K562 (cell line): ENCODE measurements around the gene DCAF17. TPM values are rescaled to one million over a fixed set of nuclear protein-coding genes. Genes with fewer than 3 reads are reported as not detected.

Experiments used
- ATF3 ChIP-seq, 2 experiments: fragments of 450-650 bp in 1 of 2; sonication (generic) in 1 of 2; formaldehyde crosslinking in 1 of 2; IDR thresholded peaks in 1 of 2; conservative IDR thresholded peaks in 1 of 2; 2 replicates each; pipeline versions ENCODE4 v1.6.1 to v1.8.1; 2016 to 2023; ENCODE audit warnings: mild to moderate bottlenecking in 2 of 2, moderate library complexity in 2 of 2, inconsistent platforms in 1 of 2, missing genetic modification reagents in 1 of 2
- CTCFL ChIP-seq: IDR thresholded peaks from 2 replicates; pipeline ENCODE4 v1.6.1; 2011; ENCODE audit warnings: borderline replicate concordance, low read depth, mild to moderate bottlenecking, moderate library complexity, low read length; ENCODE audit not compliant: insufficient read depth, poor library complexity, severe bottlenecking
- E2F6 ChIP-seq, 2 experiments: IDR thresholded peaks; 2 replicates each; pipeline ENCODE4 v1.6.1; 2011; ENCODE audit warnings: borderline replicate concordance in 1 of 2, control low read depth in 1 of 2, low read depth in 1 of 2, low read length in 1 of 2, mild to moderate bottlenecking in 1 of 2, mixed read lengths in 1 of 2, moderate library complexity in 1 of 2; ENCODE audit not compliant: insufficient read depth in 1 of 2, insufficient read length in 1 of 2, poor library complexity in 1 of 2, severe bottlenecking in 1 of 2; ENCODE audit errors: extremely low read depth in 1 of 2
- HDAC8 ChIP-seq: fragments of 450-650 bp; IDR thresholded peaks from 2 replicates; pipeline ENCODE4 v1.6.1; 2016; ENCODE audit warnings: mild to moderate bottlenecking, missing genetic modification characterization, moderate library complexity, missing compliant biosample characterization
- MAFG ChIP-seq: fragments of 450-650 bp; conservative IDR thresholded peaks from 2 replicates; pipeline ENCODE4 v1.6.1; 2016; ENCODE audit warnings: missing genetic modification characterization, missing compliant biosample characterization
- NR2C2 ChIP-seq, 2 experiments: fragments of 200-800 bp in 1 of 2; sonication (Bioruptor generic) in 1 of 2; sonication (generic) in 1 of 2; formaldehyde crosslinking in 1 of 2; IDR thresholded peaks; 2 replicates each; pipeline versions ENCODE4 v1.6.1 to v1.8.0; 2016 to 2022; ENCODE audit warnings: mild to moderate bottlenecking in 1 of 2, missing compliant biosample characterization in 1 of 2, missing genetic modification characterization in 1 of 2, missing genetic modification reagents in 1 of 2
- PCBP1 ChIP-seq: fragments of 200-400 bp; formaldehyde crosslinking; IDR thresholded peaks from 2 replicates; pipeline ENCODE4 v1.6.1; 2018; ENCODE audit warnings: mild to moderate bottlenecking, low read depth, low read length; ENCODE audit not compliant: poor library complexity, severe bottlenecking
- PRDM10 ChIP-seq: fragments of 450-650 bp; IDR thresholded peaks from 2 replicates; pipeline ENCODE4 v1.6.1; 2018; ENCODE audit not compliant: partially characterized antibody
- RBM34 ChIP-seq: fragments of 200-400 bp; formaldehyde crosslinking; IDR thresholded peaks from 2 replicates; pipeline ENCODE4 v1.6.1; 2018; ENCODE audit warnings: low read length, borderline replicate concordance; ENCODE audit not compliant: insufficient read depth
- ZNF232 ChIP-seq: sonication (generic); formaldehyde crosslinking; IDR thresholded peaks from 2 replicates; pipeline ENCODE4 v1.8.0; 2022; ENCODE audit warnings: mild to moderate bottlenecking, missing genetic modification reagents
- ZNF280A ChIP-seq: fragments of 450-650 bp; IDR thresholded peaks from 2 replicates; pipeline ENCODE4 v1.6.1; 2018; ENCODE audit warnings: mild to moderate bottlenecking, low read depth; ENCODE audit not compliant: partially characterized antibody
- ZNF445 ChIP-seq: fragments of 250-450 bp; sonication (Bioruptor Pico); IDR thresholded peaks from 2 replicates; pipeline ENCODE4 v1.4.0; 2020; ENCODE audit warnings: low read depth, mild to moderate bottlenecking, moderate library complexity
- ZNF639 ChIP-seq, 2 experiments: fragments of 200-800 bp in 1 of 2; sonication (Bioruptor generic) in 1 of 2; sonication (generic) in 1 of 2; formaldehyde crosslinking in 1 of 2; IDR thresholded peaks in 1 of 2; conservative IDR thresholded peaks in 1 of 2; 2 replicates each; pipeline versions ENCODE4 v1.5.0 to v1.6.1; 2016 to 2020; ENCODE audit warnings: missing compliant biosample characterization in 1 of 2, missing genetic modification characterization in 1 of 2, missing genetic modification reagents in 1 of 2
- polyA plus RNA-seq, 8 experiments: library from polyadenylated mRNA; depleted of rRNA in 4 of 8; stranded (reverse) in 5 of 8; unstranded in 3 of 8; fragments of >200 nt; fragmentation: Nextera tagmentation in 2 of 8; fragmentation: Illumina TruSeq in 1 of 8; extraction: Ambion mirVana in 2 of 8; extraction: Trizol in 1 of 8; gene quantifications; 2 replicates each; pipeline versions ENCODE4 v1.2.1 to v1.2.3, GENCODE V29; 2011 to 2014; ENCODE audit warnings: inconsistent platforms in 1 of 8, missing spikeins in 1 of 8
- total RNA-seq, 7 experiments: library from RNA; depleted of rRNA in 6 of 7; stranded (reverse); fragments of >200 nt in 6 of 7; fragmentation: Illumina TruSeq in 2 of 7; extraction: Trizol in 2 of 7; gene quantifications; 2 replicates each; pipeline versions ENCODE4 v1.2.1 to v1.2.3, GENCODE V29; 2011 to 2021; ENCODE audit warnings: low replicate concordance in 1 of 7

Gene DCAF17
- total and polyA plus RNA-seq, 9 of the 15 experiments (the other 6 are each of a cell fraction or from before 2014, with no cell fraction given) = 10.0 to 38.5 (median 27.1) TPM

GRCh38 chr2:171513719-171514160 is 79.7 kb downstream of the DCAF17 start (continued):
- no peak for TF ChIP-seq RBM34
- no peak for TF ChIP-seq ZNF232 (CRISPR knock-in tag)
- no peak for TF ChIP-seq NR2C2 (CRISPR knock-in tag; IDR thresholded peaks at IDR 0.05)
- no peak for TF ChIP-seq NR2C2 (tag; IDR thresholded peaks at IDR 0.05)
- no peak for TF ChIP-seq E2F6 (IDR thresholded peaks at IDR 0.05; ENCODE audit: borderline replicate concordance in 1 of 2, extremely low read depth in 1 of 2, insufficient read depth in 1 of 2, insufficient read length in 1 of 2, low read depth in 1 of 2, low read length in 1 of 2, poor library complexity in 1 of 2, severe bottlenecking in 1 of 2)
- no peak for TF ChIP-seq CTCFL
- TF ChIP-seq ATF3 (IDR thresholded peaks at IDR 0.05) = no peak
- no peak for TF ChIP-seq ATF3 (CRISPR knock-in tag; conservative IDR thresholded peaks at IDR 0.05)
- TF ChIP-seq ZNF280A = no peak
- TF ChIP-seq PCBP1 = no peak
- TF ChIP-seq MAFG (tag) = no peak
- no peak for TF ChIP-seq ZNF639 (CRISPR knock-in tag; conservative IDR thresholded peaks at IDR 0.05 in 1 of 2, IDR thresholded peaks at IDR 0.05 in 1 of 2)
- TF ChIP-seq HDAC8 = no peak
- no peak for TF ChIP-seq PRDM10
- no peak for TF ChIP-seq ZNF445 (CRISPR knock-in tag)
